ENCODE data around the gene DNAJC1. TPM values are rescaled to one million over a fixed set of nuclear protein-coding genes. Genes with fewer than 3 reads are reported as not detected.

DNAJC1 gene
- total RNA-seq, 2 experiments from 2014 or later: 16.8 to 19.3 TPM

- Mint-ChIP-seq H3K4me3 (no peak overlapping the region), H3K9me3 (no peaks in the 10 kb centered on the region), H3K36me3 (ENCODE audit: low read depth) (peaks cover 10% of the 10 kb centered on the region), H3K27me3 (no peaks in the 10 kb centered on the region), H3K27ac (no peak overlapping the region), H3K4me1 (ENCODE audit: low read depth) (peaks cover 6% of the 10 kb centered on the region)
- no peak for TF ChIP-seq CTCF (IDR thresholded peaks at IDR 0.05)
- Histone ChIP-seq H3K9me3 (ENCODE audit: control insufficient read depth in 1 of 2, insufficient read depth in 1 of 2, low read length in 2 of 2) (no peaks in the 10 kb centered on the region), H3K36me3 (ENCODE audit: insufficient read depth, low read length) (no peaks in the 10 kb centered on the region), H3K4me3 (ENCODE audit: low read length) (no peak overlapping the region), H3K27me3 (ENCODE audit: control insufficient read depth in 1 of 2, insufficient read depth in 2 of 2, low read length in 2 of 2) (no peaks in the 10 kb centered on the region), H3K27ac (ENCODE audit: low read depth in 1 of 2, low read length in 2 of 2) (no peak overlapping the region), H3K4me1 (ENCODE audit: insufficient read depth, low read length) (no peaks in the 10 kb centered on the region)
- ChIA-PET POLR2A (no interaction called here), CTCF (no interaction called here)
- intact Hi-C loops (cut with DNase I, micrococcal nuclease): no loop called here
- DNase-seq: no peak
- ATAC-seq (ENCODE audit: poor library complexity): no peak
Observed at GRCh38 chr10:21860718-21861117, 142.8 kb downstream of the DNAJC1 start.

GRCh38 chr10:21858455-21858854 lies 145.1 kb downstream of the DNAJC1 start:
- no peak for TF ChIP-seq CTCF (IDR thresholded peaks at IDR 0.05)
- Histone ChIP-seq H3K9me3 (ENCODE audit: control insufficient read depth in 1 of 2, insufficient read depth in 1 of 2, low read length in 2 of 2) (no peaks in the 10 kb centered on the region), H3K4me1 (ENCODE audit: insufficient read depth, low read length) (no peaks in the 10 kb centered on the region), H3K27me3 (ENCODE audit: control insufficient read depth in 1 of 2, insufficient read depth in 2 of 2, low read length in 2 of 2) (no peaks in the 10 kb centered on the region), H3K36me3 (ENCODE audit: insufficient read depth, low read length) (no peaks in the 10 kb centered on the region), H3K27ac (ENCODE audit: low read depth in 1 of 2, low read length in 2 of 2) (no peak overlapping the region), H3K4me3 (ENCODE audit: low read length) (no peak overlapping the region)
- ATAC-seq (ENCODE audit: poor library complexity): no peak
- ChIA-PET CTCF (no interaction called here), POLR2A (no interaction called here)
- no peaks in the 10 kb centered on the region for H3K9me3 Mint-ChIP-seq
- H3K27me3 Mint-ChIP-seq: no peaks in the 10 kb centered on the region
- H3K27ac Mint-ChIP-seq: no peak overlapping the region
- peaks cover 14% of the 10 kb centered on the region for H3K36me3 Mint-ChIP-seq (ENCODE audit: low read depth)
- no peak for DNase-seq
- intact Hi-C loops (cut with DNase I, micrococcal nuclease): no loop called here
- no peak overlapping the region for H3K4me3 Mint-ChIP-seq
- H3K4me1 Mint-ChIP-seq (ENCODE audit: low read depth): peaks cover 6% of the 10 kb centered on the region

GRCh38 chr10:21849607-21850006 lies 153.9 kb downstream of the DNAJC1 start:
- H3K36me3 Mint-ChIP-seq (ENCODE audit: low read depth): peaks cover 66% of the 10 kb centered on the region
- no peaks in the 10 kb centered on the region for H3K27me3 ChIP-seq (ENCODE audit: control insufficient read depth in 1 of 2, insufficient read depth in 2 of 2, low read length in 2 of 2)
- peaks cover 4 to 16% of the 10 kb centered on the region in 2 experiments for H3K9me3 ChIP-seq (ENCODE audit: control insufficient read depth in 1 of 2, insufficient read depth in 1 of 2, low read length in 2 of 2)
- no peaks in the 10 kb centered on the region for H3K4me1 Mint-ChIP-seq (ENCODE audit: low read depth)
- no peaks in the 10 kb centered on the region for H3K27me3 Mint-ChIP-seq
- H3K4me3 ChIP-seq (ENCODE audit: low read length): no peak overlapping the region
- no peak for TF ChIP-seq CTCF (IDR thresholded peaks at IDR 0.05)
- H3K36me3 ChIP-seq (ENCODE audit: insufficient read depth, low read length): no peaks in the 10 kb centered on the region
- ChIA-PET CTCF (no interaction called here), POLR2A (no interaction called here)
- no peak overlapping the region for H3K27ac Mint-ChIP-seq
- H3K27ac ChIP-seq (ENCODE audit: low read depth in 1 of 2, low read length in 2 of 2): no peak overlapping the region
- intact Hi-C loops (cut with DNase I, micrococcal nuclease): no loop called here
- H3K4me3 Mint-ChIP-seq: no peak overlapping the region
- H3K9me3 Mint-ChIP-seq: peaks cover 18% of the 10 kb centered on the region
- ATAC-seq (ENCODE audit: poor library complexity) (no peak), DNase-seq (no peak)
- no peaks in the 10 kb centered on the region for H3K4me1 ChIP-seq (ENCODE audit: insufficient read depth, low read length)

Data from CD4-positive, alpha-beta T cell (primary cell).